ENCODE results near the gene PCDHA7. TPM values are rescaled to one million over a fixed set of nuclear protein-coding genes. Genes with fewer than 3 reads are reported as not detected.
"Not testable (repeated sequence)": the region's sequence is repeated elsewhere in the genome, so short reads cannot be mapped to it uniquely, and the experiment has no call there.

The PCDHA7 gene
- total and polyA plus RNA-seq, 12 donors: 0.16 to 1.2 (median 0.22) TPM; not detected in 2

GRCh38 chr5:140870221-140871201, 36.4 kb downstream of the PCDHA7 start:
- Histone ChIP-seq H3K27me3 (peaks cover 14% of the 10 kb centered on the region), H3K27ac (no peak overlapping the region), H3K36me3 (replicated peaks in 1 of 2) (no peaks in the 10 kb centered on the region), H3K4me3 (no peak overlapping the region), H3K4me1 (replicated peaks in 1 of 2) (no peaks in the 10 kb centered on the region), H3K9me3 (replicated peaks in 1 of 3) (no peaks in the 10 kb centered on the region)
- no peak for DNase-seq
- 39 to 63% (median 45%) methylated on average over 30 to 114 of the region's 114 CpGs for WGBS, 4 donors
- TF ChIP-seq POLR2A (IDR thresholded peaks at IDR 0.05): no peak
- no peak for TF ChIP-seq CTCF (IDR thresholded peaks at IDR 0.05)
- intact Hi-C loops (cut with DNase I): no loop called here

GRCh38 chr5:140875085-140876065, 41.3 kb downstream of the PCDHA7 start, which contains the start of gene PCDHA12:
TSS of gene PCDHA12 (plus strand) at chr5:140875308. CDS start at chr5:140875473, 165 bp downstream.
- H3K4me1 ChIP-seq (replicated peaks in 1 of 2): no peaks in the 10 kb centered on the region
- H3K36me3 ChIP-seq (replicated peaks in 1 of 2): no peaks in the 10 kb centered on the region
- peak within 1 kb of the TSS in 1 of 5 donors; percentile 22 for H3K27ac ChIP-seq
- intact Hi-C loops (cut with DNase I): no loop called here
- H3K27me3 ChIP-seq: peaks cover 16% of the 10 kb centered on the region
- H3K9me3 ChIP-seq (replicated peaks in 1 of 3): no peaks in the 10 kb centered on the region
- WGBS, 4 donors: 11 to 27% (median 17%) methylated on average over 30 to 47 of the region's 47 CpGs
- H3K4me3 ChIP-seq: peak within 1 kb of the TSS in 1 of 4 donors; percentile 26
- no peak for TF ChIP-seq POLR2A (IDR thresholded peaks at IDR 0.05)
- no peak for TF ChIP-seq CTCF (IDR thresholded peaks at IDR 0.05)
- no peak for DNase-seq

GRCh38 chr5:140876541-140877261, 42.6 kb downstream of the PCDHA7 start:
- H3K4me3 ChIP-seq; H3K36me3 ChIP-seq (replicated peaks in 1 of 2); H3K27ac ChIP-seq; H3K4me1 ChIP-seq (replicated peaks in 1 of 2); H3K9me3 ChIP-seq (replicated peaks in 1 of 3); DNase-seq; intact Hi-C loops (cut with DNase I): not testable (repeated sequence)
- H3K27me3 ChIP-seq: peaks cover 16% of the 10 kb centered on the region
- WGBS, 4 donors: 30 to 51% (median 42%) methylated on average over 18 to 80 of the region's 80 CpGs

GRCh38 chr5:140877262-140877581, 43.2 kb downstream of the PCDHA7 start:
- H3K36me3 ChIP-seq (replicated peaks in 1 of 2): no peaks in the 10 kb centered on the region
- DNase-seq: no peak
- no peak overlapping the region for H3K4me3 ChIP-seq
- 35 to 39% (median 36%) methylated on average over 11 to 37 of the region's 37 CpGs for whole genome bisulfite sequencing, 4 donors
- no peak for TF ChIP-seq POLR2A (IDR thresholded peaks at IDR 0.05)
- no peak for TF ChIP-seq CTCF (IDR thresholded peaks at IDR 0.05)
- peaks cover 16% of the 10 kb centered on the region for H3K27me3 ChIP-seq
- H3K9me3 ChIP-seq (replicated peaks in 1 of 3): no peaks in the 10 kb centered on the region
- H3K27ac ChIP-seq: no peak overlapping the region
- no peaks in the 10 kb centered on the region for H3K4me1 ChIP-seq (replicated peaks in 1 of 2)
- intact Hi-C loops (cut with DNase I): no loop called here

All from adrenal gland (tissue), 12 donors.